Stimulated activated naive B cell treated with anti-CD40 and anti-IgM and Interleukin-4, amounts not matched to agents 10 μg/mL and 1 μg/mL and 100 μg/mL, for 72 hours (primary cell): Measurements from ENCODE around the gene TSTD2.
A peak's percentile ranks its signal among the peaks of the same experiment; 100 is the strongest.
"Not testable (repeated sequence)": the region's sequence is repeated elsewhere in the genome, so short reads cannot be mapped to it uniquely, and the experiment has no call there.

ENCODE experiments used
- ATAC-seq, 2 donors: fragments of 150-1000 bp; cut with Tn5 transposase; replicated peaks; 2 replicates each; pipeline ENCODE4 v1.10.0; 2021; ENCODE audit warnings: moderate library complexity in 1 of 2
- DNase-seq: peaks from one replicate; pipeline ENCODE4 v3.0.0; 2021
- H3K27ac Mint-ChIP-seq: one replicate; pipeline ENCODE4 v1.8.0; 2022; ENCODE audit warnings: mild to moderate bottlenecking, mixed read lengths
- H3K27me3 Mint-ChIP-seq, 2 donors: one replicate each; pipeline ENCODE4 v1.8.0; 2022; ENCODE audit warnings: mixed read lengths in 2 of 2
- H3K36me3 Mint-ChIP-seq, 2 donors: one replicate each; pipeline ENCODE4 v1.8.0; 2022; ENCODE audit warnings: mixed read lengths in 2 of 2, mild to moderate bottlenecking in 1 of 2
- H3K4me1 Mint-ChIP-seq, 2 donors: one replicate each; pipeline ENCODE4 v1.8.0; 2022; ENCODE audit warnings: mixed read lengths in 2 of 2, mild to moderate bottlenecking in 1 of 2
- H3K4me3 Mint-ChIP-seq, 2 donors: one replicate each; pipeline ENCODE4 v1.8.0; 2022; ENCODE audit warnings: mild to moderate bottlenecking in 2 of 2, mixed read lengths in 2 of 2, moderate library complexity in 1 of 2
- H3K9me3 Mint-ChIP-seq, 2 donors: one replicate each; pipeline ENCODE4 v1.8.0; 2022; ENCODE audit warnings: mixed read lengths in 2 of 2, mild to moderate bottlenecking in 1 of 2

Gene TSTD2

DNA sequence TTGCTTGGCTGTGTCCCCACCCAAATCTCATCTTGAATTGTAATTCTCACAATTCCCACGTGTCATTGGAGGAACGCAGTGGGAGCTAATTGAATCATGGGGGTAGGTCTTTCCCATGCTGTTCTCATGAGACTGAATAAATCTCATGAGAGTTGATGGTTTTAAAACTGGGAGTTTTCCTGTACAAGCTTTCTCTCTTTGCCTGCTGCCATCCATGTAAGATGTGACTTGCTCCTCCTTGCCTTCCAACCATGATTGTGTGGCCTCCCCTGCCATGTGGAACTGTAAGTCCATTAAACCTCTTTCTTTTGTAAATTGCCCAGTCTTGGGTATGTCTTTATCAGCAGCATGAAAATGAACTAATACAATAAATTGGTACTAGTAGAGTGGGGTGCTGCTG is 13.1 kb downstream of the TSTD2 start:
- ATAC-seq, H3K4me3 Mint-ChIP-seq, H3K27me3 Mint-ChIP-seq, H3K9me3 Mint-ChIP-seq, DNase-seq, H3K27ac Mint-ChIP-seq: not testable (repeated sequence)
- H3K36me3 Mint-ChIP-seq: peaks cover 41 to 68% of the 10 kb centered on the region in 2 donors
- peaks cover 18 to 27% of the 10 kb centered on the region in 2 donors for H3K4me1 Mint-ChIP-seq

DNA sequence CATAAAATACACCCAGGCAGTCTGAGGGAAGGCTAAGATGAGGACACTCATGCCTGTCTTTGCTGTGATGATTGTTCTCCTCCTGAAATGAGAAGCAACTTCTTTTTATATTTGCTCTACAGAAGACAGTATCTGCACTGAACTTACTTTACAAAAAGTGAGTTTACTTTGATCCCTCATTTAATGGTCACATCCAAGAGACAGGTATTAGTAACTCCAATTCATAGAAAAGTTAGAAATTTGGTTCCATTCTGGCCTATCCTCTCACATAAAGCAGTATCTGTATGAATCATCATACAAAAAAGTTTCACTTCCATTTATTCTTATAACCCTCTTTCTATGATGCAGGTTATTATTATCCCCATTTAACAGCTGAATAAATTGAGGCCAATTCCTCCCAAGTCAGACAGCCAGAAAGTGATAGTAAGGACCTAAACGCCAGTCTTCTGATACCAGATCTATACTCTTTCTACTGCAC is 15.2 kb downstream of the TSTD2 start:
- ATAC-seq: peak; percentile 67 to 84
- Mint-ChIP-seq H3K27ac (peak overlapping the region; percentile 33), H3K4me1 (peaks cover 18 to 27% of the 10 kb centered on the region in 2 donors), H3K36me3 (peaks cover 35 to 53% of the 10 kb centered on the region in 2 donors), H3K9me3 (no peaks in the 10 kb centered on the region), H3K27me3 (no peaks in the 10 kb centered on the region), H3K4me3 (no peak overlapping the region)
- no peak for DNase-seq

DNA sequence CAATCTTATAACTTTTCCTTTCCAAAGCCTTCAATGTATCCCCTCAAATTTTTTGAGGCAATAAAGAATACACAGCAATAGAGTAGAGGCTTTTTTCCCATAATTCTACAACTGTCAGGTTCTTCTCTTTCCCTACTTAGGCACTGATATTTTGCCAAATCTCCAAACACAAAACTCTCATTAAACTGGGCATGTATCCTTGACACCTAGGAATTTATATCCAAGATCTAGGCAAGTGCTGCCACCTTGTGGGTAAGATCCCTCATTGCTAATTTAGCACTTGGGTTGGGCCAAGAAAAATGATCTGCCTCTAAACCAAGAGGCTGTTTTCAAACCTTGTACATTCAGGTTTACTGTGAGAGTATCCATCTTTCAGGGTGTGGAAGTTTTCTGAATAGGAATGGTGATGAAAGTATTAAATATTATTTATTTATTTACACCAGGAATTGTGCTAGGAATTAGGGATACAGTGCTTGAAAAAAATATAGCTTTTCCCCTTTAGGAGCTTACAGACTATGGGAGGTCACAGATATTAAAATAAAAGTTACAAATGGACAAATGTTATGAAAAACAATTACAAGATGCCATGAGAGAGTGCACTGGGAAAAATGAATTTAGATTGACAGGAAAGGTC is 17.6 kb downstream of the TSTD2 start:
- Mint-ChIP-seq H3K27me3 (no peaks in the 10 kb centered on the region), H3K27ac (no peak overlapping the region), H3K36me3 (peaks cover 38 to 50% of the 10 kb centered on the region in 2 donors), H3K4me1 (peaks cover 18 to 27% of the 10 kb centered on the region in 2 donors), H3K4me3 (no peak overlapping the region), H3K9me3 (no peaks in the 10 kb centered on the region)
- DNase-seq (peak; percentile 20), ATAC-seq (peak; percentile 34 to 48)

DNA sequence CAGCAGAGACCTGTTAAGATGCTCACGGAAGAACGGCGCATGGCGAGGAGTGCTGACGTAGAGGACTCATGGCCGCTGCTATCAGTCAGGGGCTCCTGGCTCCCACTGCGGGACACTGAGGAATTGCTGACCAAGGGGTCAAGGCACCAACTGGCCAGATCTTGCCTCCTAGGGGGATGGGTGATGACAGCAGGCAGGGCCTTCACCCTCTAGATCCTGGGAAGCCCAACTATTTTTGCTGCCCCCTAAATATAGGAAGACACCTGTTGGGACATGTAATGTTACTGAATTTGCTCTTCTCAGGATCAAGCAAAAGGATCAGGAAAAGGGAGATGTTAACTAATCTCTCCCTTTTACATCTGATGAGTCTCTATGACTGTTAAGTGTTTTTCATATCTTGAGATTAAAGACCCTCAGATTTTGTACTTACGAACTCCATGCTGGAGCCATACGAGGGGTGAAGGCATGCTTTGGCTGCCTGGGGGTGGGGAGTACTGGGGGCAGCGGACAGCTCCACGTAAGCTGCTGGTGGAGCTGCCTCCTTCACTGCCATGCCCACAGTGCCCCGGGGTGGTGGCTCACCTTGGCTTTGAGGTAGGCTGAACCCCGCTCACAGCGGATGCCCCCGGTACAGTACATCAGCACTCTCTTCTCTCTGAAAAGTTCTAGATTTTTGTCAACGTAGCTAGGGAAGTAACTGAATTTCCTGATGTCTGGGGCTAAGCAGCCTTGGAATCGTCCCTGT is 28.1 kb downstream of the TSTD2 start:
- no peak for ATAC-seq
- Mint-ChIP-seq H3K27ac (no peak overlapping the region), H3K36me3 (peaks cover 25 to 61% of the 10 kb centered on the region in 2 donors)

DNA sequence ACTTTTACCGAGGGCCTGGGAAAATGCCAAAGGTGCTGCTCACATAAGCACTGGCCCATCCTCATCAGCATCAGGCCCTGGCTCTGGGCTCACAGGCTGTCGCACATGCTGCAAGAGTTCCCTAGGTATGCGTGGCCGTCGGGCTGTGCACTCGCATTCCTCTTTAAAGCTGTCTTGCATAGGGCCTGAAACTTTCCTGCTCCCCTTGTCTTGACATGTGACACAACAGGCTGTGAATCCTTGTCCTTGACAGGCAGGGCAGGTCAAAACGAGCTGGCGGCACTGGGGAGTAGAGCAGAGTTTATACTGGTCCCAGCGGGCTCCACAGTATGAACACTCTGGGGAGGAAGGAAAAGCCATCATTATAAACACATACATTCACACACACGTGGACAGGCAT is 30.7 kb downstream of the TSTD2 start:
- Mint-ChIP-seq H3K9me3 (no peaks in the 10 kb centered on the region), H3K36me3 (peaks cover 28 to 56% of the 10 kb centered on the region in 2 donors), H3K27ac (no peak overlapping the region), H3K4me3 (no peak overlapping the region), H3K27me3 (no peaks in the 10 kb centered on the region), H3K4me1 (peaks cover 5 to 9% of the 10 kb centered on the region in 2 donors)
- no peak for DNase-seq
- ATAC-seq: no peak

More for the DNA sequence above, 28.1 kb downstream of the TSTD2 start:
- Mint-ChIP-seq H3K4me1 (no peaks in the 10 kb centered on the region), H3K27me3 (no peaks in the 10 kb centered on the region), H3K4me3 (no peak overlapping the region), H3K9me3 (no peaks in the 10 kb centered on the region)
- DNase-seq: no peak

DNA sequence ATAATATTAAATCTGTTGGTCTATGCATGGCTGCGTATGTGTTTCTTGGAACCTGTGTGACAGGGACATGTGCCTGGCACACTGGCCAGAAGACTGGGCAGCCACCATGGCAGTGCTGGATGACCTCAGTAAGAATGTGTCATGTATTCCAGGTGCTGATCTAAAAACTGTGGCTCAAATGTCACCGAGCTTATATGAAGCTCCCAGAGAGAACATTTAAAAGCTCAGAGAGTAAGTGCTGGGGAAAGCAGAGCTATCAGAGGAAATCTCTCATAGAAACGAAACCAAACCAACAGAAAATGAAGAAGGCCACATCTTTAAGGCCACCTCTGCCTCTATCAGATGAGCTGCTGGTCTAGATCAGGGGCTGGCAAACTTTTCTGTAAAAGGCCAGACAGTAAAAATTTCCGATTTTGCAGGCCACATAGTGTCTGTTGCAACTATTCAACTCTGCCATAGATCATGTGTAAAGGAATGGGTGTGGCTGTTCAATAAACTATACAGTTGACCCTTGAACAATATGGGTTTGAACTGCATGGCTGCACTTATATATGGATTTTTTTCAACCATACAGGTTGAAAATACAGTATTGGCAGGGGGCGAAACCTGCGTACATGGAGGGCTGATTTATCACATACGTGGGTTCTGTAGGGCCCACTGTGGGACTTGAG is 31.8 kb downstream of the TSTD2 start:
- no peak overlapping the region for H3K27ac Mint-ChIP-seq
- DNase-seq (no peak), ATAC-seq (no peak)
- peaks cover 5 to 9% of the 10 kb centered on the region in 2 donors for H3K4me1 Mint-ChIP-seq
- no peaks in the 10 kb centered on the region for H3K27me3 Mint-ChIP-seq
- no peak overlapping the region for H3K4me3 Mint-ChIP-seq
- no peaks in the 10 kb centered on the region for H3K9me3 Mint-ChIP-seq
- H3K36me3 Mint-ChIP-seq: peaks cover 21 to 46% of the 10 kb centered on the region in 2 donors

DNA sequence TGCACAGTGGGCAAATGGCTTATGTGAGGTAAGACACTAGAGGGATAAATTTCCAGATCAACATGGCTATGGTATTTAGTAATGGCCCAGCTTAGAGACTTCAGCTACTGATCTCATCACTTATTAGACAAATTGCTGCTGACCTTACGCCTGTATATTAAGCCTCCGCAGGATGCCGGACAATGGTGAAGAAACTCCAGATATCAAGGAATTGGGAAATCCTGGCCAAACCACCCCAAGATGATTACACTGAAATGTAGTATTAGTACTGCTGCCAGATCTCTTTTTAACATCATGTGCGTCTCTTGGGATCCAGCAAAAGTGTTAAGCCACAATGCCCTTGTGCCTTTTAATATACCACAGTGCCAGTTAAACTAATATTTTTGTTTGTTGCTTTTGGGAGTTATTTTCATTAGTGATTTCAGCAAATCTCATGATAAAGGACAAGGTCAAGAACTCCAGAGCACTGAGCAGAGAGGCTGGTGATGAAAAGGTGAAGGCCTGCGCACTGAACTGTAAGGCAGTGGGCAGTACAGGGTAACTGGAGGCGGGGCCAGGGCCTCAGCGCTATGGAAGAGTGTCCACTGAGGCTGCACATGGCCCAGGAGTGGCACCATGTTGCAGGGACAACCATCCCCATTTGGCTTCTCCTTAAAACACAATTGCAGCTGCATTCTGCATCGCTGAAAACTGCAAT is 32.5 kb downstream of the TSTD2 start:
- H3K36me3 Mint-ChIP-seq: peaks cover 21 to 47% of the 10 kb centered on the region in 2 donors

DNA sequence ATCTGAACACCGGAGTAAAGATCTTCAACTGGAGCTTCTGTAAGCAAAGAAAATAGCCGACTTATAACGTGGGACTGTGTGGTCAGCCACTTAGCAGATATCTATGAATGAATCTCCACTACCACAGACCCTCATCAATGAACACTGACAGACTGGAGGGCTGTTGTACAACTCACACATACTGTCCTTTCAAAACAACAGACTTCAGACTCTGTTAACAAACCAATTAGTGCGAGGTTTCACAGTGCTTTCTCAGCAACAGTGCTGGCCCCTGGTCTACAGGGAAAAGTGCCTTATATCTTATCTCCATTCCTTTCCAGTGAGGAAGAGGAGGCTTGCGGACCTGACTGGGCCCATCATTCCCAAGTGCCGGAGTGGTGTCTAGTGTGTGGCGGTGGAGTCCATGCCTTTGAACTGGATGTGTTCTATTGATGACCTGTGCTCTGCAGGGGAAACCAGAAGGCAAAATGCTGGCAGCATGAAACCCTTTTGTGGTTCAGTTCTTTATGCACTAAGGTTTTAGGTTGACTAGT is 33.8 kb downstream of the TSTD2 start:
- peaks cover 7 to 9% of the 10 kb centered on the region in 2 donors for H3K4me1 Mint-ChIP-seq
- H3K9me3 Mint-ChIP-seq: no peaks in the 10 kb centered on the region
- H3K4me3 Mint-ChIP-seq: no peak overlapping the region
- H3K27me3 Mint-ChIP-seq: no peaks in the 10 kb centered on the region
- no peak overlapping the region for H3K27ac Mint-ChIP-seq
- ATAC-seq (no peak), DNase-seq (no peak)
- H3K36me3 Mint-ChIP-seq: peaks cover 17 to 35% of the 10 kb centered on the region in 2 donors

More for the DNA sequence above, 32.5 kb downstream of the TSTD2 start:
- ATAC-seq: no peak
- H3K4me1 Mint-ChIP-seq: peaks cover 7 to 9% of the 10 kb centered on the region in 2 donors
- H3K4me3 Mint-ChIP-seq: no peak overlapping the region
- DNase-seq: no peak
- H3K27ac Mint-ChIP-seq: no peak overlapping the region
- H3K27me3 Mint-ChIP-seq: no peaks in the 10 kb centered on the region
- H3K9me3 Mint-ChIP-seq: no peaks in the 10 kb centered on the region

DNA sequence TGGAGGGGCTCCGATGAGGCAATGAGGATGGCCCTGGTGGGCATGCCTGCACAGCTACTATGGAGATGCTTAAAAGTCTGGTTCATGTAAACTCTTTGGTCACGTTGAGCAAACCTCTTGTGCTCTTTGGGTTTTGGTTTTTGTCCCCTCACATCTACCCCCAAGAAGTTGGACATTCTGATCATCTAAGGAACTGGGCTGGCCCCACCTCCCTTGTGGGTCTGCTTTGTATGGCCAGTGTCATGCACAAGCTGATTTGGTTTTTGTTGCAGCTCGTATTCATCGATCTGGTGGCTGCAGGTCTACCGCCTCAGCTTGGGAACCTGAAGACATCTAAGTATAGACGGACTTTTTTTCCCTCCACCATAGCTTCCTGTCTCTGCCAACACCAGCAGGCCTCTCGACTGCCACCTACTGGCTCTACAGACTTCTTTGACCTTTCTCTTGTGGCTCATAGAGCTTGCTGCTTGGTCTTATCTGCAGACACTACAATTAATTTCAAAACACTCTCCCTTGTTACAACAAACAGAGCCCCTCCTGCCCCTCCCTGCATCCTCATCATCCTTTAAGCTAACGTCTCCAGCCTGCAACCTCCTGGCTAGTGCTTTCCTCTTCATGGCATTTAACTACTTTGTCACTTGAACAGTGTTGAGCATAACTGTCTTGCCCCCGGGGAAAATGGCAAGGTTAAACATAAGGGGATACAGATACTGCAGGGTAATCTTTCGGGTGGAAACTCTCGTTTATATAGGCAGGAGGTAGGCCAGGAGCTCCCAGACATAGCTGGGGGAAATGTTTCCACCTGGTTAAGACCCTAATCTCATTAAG is 34.5 kb downstream of the TSTD2 start:
- Mint-ChIP-seq H3K27ac (peak overlapping the region; percentile 44), H3K4me3 (peak overlapping the region; percentile 54 to 63), H3K9me3 (no peaks in the 10 kb centered on the region), H3K27me3 (no peaks in the 10 kb centered on the region), H3K36me3 (peaks cover 17 to 33% of the 10 kb centered on the region in 2 donors), H3K4me1 (peaks cover 10 to 13% of the 10 kb centered on the region in 2 donors)
- DNase-seq: peak; percentile 59
- peak; percentile 95 to 98 for ATAC-seq

DNA sequence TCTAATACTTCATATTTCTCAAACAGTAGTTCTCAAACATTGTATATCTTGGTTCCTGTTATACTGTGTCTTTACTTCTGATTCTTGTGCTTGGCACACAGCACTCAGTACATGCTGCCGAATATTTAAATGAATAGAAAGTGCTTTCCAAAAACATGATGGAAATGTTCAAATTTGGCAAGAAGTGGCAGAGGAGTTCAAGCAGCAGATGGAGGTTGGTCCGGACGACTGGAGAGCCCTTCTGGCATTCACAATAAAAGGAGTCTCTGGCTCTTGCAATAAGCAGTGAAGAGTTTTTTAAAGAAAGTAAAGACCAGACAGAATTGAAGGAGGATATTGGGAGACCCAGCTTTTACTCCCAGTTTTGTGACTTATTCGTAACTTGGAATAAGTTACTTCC is 36.3 kb downstream of the TSTD2 start:
- ATAC-seq: no peak
- H3K4me1 Mint-ChIP-seq: peaks cover 13 to 16% of the 10 kb centered on the region in 2 donors
- H3K4me3 Mint-ChIP-seq: no peak overlapping the region
- H3K9me3 Mint-ChIP-seq: no peaks in the 10 kb centered on the region
- no peak overlapping the region for H3K27ac Mint-ChIP-seq
- DNase-seq: no peak
- H3K27me3 Mint-ChIP-seq: no peaks in the 10 kb centered on the region
- H3K36me3 Mint-ChIP-seq: peaks cover 4 to 20% of the 10 kb centered on the region in 2 donors

DNA sequence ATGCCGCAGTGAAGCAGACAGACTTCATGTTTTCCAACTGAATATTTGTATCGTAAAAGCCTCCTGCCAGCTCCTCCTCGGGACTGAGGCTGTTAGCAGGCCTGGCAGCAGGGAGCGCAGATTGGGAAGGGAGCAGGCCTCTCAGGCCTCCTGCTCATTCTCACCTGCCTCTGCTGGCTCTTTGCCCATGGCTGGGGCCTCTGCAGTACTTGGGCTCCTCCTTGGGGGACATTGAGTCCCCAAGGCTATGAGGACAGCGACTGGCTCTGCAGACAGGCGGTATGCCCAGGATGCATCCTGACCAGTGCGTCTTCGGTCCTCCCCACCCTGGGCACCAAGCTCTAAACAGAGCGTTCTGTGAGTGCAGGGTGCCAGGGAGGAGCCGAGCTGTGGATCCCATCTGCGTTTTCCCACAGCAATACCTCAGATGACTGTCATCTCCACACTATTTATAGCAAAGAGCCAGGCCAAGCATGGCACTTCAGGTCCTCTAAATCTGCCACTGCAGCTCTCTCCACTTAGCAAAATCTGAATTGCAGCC is 38.7 kb downstream of the TSTD2 start:
- DNase-seq: no peak
- H3K27ac Mint-ChIP-seq: no peak overlapping the region
- no peaks in the 10 kb centered on the region for H3K27me3 Mint-ChIP-seq
- H3K36me3 Mint-ChIP-seq: peaks cover 2 to 8% of the 10 kb centered on the region in 2 donors
- no peak overlapping the region for H3K4me3 Mint-ChIP-seq
- peaks cover 14 to 16% of the 10 kb centered on the region in 2 donors for H3K4me1 Mint-ChIP-seq
- H3K9me3 Mint-ChIP-seq: no peaks in the 10 kb centered on the region
- no peak for ATAC-seq

DNA sequence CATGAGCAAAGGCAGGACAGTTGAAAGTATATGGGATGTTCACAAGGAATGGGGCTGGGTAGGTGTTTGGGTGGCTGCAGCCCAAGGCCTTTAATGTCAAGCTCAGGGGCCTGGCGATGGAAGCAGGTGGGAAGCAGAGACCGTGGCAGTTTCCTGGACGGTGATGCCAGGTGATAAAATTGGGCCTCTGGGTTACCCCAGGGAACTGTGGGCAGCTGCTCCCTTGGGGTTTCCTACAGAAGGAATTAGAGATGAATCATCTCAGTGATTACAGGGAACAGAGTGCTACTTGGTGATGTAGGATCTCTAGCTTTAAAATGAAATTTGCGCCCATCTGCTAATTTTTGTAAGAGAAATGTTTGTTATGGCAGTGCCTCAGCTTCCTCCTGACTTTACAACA is 39.2 kb downstream of the TSTD2 start:
- ATAC-seq (no peak), DNase-seq (no peak)
- Mint-ChIP-seq H3K27me3 (no peaks in the 10 kb centered on the region), H3K9me3 (no peaks in the 10 kb centered on the region), H3K27ac (peak overlapping the region; percentile 1), H3K4me3 (no peak overlapping the region), H3K4me1 (peaks cover 14 to 15% of the 10 kb centered on the region in 2 donors), H3K36me3 (peaks cover 2 to 8% of the 10 kb centered on the region in 2 donors)

DNA sequence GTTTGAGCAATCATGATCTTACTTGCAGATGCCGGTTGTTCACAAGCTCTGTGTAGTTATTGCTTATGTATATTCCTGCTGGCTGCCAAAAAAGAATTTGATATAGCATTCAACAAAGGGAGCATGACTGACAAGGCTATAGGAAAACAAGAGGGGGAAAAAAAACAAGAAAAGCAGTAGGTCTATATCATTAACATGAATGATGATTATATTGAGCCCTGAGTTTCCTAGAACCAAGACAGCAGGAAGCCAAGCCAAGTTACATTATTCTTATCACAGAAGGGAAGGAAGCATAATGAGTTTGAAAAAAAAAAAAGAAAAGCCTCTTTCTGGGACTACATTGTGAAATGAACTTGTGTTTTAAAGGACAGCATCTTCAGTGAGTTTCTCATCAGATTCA is 41.0 kb downstream of the TSTD2 start:
- Mint-ChIP-seq H3K36me3 (peaks cover 0 to 9% of the 10 kb centered on the region in 2 donors), H3K4me3 (no peak overlapping the region), H3K4me1 (peaks cover 8 to 9% of the 10 kb centered on the region in 2 donors), H3K27ac (no peak overlapping the region), H3K9me3 (no peaks in the 10 kb centered on the region), H3K27me3 (no peaks in the 10 kb centered on the region)
- no peak for DNase-seq
- ATAC-seq: no peak
